GM12874 (cell line): ENCODE measurements around the gene OR56A4.

ENCODE experiments used
- TF ChIP-seq, protein P1 (sequence below): IDR thresholded peaks from 2 replicates; pipeline ENCODE4 v1.5.1; 2011; ENCODE audit warnings: low read depth, mild to moderate bottlenecking, control low read depth, low read length, moderate library complexity; ENCODE audit not compliant: insufficient read depth

The OR56A4 gene

DNA sequence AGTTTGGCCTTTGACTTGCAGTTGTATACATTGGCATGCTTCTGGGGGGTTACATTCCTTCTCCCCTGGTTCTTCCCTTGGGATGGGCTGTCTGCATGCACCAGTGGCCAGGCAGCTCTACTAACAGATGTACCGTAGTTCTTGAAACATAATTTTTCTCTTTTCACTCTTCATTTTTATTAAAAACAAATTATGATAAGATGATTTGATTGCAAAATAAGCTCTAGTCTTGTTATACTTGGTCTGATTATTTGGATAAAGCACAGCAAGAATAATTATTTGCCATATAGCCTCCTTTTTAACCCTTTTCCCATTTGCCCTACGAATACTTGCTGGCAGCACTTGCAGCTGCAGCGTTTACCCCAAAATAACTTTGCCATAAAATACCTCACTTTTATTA is 51.2 kb downstream of the OR56A4 start:
- TF ChIP-seq, protein P1, sequence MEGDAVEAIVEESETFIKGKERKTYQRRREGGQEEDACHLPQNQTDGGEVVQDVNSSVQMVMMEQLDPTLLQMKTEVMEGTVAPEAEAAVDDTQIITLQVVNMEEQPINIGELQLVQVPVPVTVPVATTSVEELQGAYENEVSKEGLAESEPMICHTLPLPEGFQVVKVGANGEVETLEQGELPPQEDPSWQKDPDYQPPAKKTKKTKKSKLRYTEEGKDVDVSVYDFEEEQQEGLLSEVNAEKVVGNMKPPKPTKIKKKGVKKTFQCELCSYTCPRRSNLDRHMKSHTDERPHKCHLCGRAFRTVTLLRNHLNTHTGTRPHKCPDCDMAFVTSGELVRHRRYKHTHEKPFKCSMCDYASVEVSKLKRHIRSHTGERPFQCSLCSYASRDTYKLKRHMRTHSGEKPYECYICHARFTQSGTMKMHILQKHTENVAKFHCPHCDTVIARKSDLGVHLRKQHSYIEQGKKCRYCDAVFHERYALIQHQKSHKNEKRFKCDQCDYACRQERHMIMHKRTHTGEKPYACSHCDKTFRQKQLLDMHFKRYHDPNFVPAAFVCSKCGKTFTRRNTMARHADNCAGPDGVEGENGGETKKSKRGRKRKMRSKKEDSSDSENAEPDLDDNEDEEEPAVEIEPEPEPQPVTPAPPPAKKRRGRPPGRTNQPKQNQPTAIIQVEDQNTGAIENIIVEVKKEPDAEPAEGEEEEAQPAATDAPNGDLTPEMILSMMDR, result no peak
